AG10803 (cell line): Measurements from ENCODE around the gene PDIK1L.

Experiments used
- DNase-seq: peaks from one replicate; pipeline ENCODE4 v3.0.0; 2010; ENCODE audit warnings: low read depth
- H3K4me3 ChIP-seq: 2 replicates; pipeline ENCODE4 v1.5.1; 2011; ENCODE audit warnings: mild to moderate bottlenecking, low read length, control low read depth
- CTCF ChIP-seq: conservative IDR thresholded peaks from 2 replicates; pipeline ENCODE4 v1.5.1; 2011; ENCODE audit warnings: mild to moderate bottlenecking, low read length, control low read depth, inconsistent platforms

The PDIK1L gene

GRCh38 chr1:26142159-26142558, 30.5 kb downstream of the PDIK1L start:
- H3K4me3 ChIP-seq = no peak overlapping the region
- TF ChIP-seq CTCF = peak; percentile 13; the same call in 1 of the 2 replicates
- DNase-seq = no peak

GRCh38 chr1:26145041-26145959, 33.7 kb downstream of the PDIK1L start:
- peak; percentile 82 for TF ChIP-seq CTCF
- peak; percentile 76 for DNase-seq
- H3K4me3 ChIP-seq = no peak overlapping the region

- no peak for TF ChIP-seq CTCF
- no peak overlapping the region for H3K4me3 ChIP-seq
- DNase-seq = no peak
These were observed 34.3 kb downstream of the PDIK1L start for GRCh38 chr1:26145960-26146294.

GRCh38 chr1:26148887-26149286, 37.3 kb downstream of the PDIK1L start:
- TF ChIP-seq CTCF = no peak
- H3K4me3 ChIP-seq = no peak overlapping the region
- DNase-seq = no peak

- DNase-seq = no peak
- H3K4me3 ChIP-seq = no peak overlapping the region
- TF ChIP-seq CTCF = no peak
These were observed 42.4 kb downstream of the PDIK1L start for GRCh38 chr1:26153966-26154532.

- no peak for DNase-seq
- no peak overlapping the region for H3K4me3 ChIP-seq
These were observed 43.1 kb downstream of the PDIK1L start for GRCh38 chr1:26154750-26155149.

More at GRCh38 chr1:26154750-26155149, 43.1 kb downstream of the PDIK1L start:
- no peak for TF ChIP-seq CTCF
